Thyroid gland (tissue), 4 donors: ENCODE data around the gene FAM83F. TPM values are rescaled to one million over a fixed set of nuclear protein-coding genes. Genes with fewer than 3 reads are reported as not detected.
A peak's percentile ranks its signal among the peaks of the same experiment; 100 is the strongest.

Experiments
- DNase-seq, 2 donors: peaks; one replicate each; pipeline ENCODE4 v3.0.0-alpha.2; 2019
- H3K27ac ChIP-seq, 3 donors: fragments of 200-600 bp; sonication (generic); 1 replicate in 2 of 3; 2 replicates in 1 of 3; pipeline ENCODE4 v1.5.1; 2016 to 2019; ENCODE audit warnings: mild to moderate bottlenecking in 1 of 3, moderate library complexity in 1 of 3
- H3K27me3 ChIP-seq: fragments of 200-600 bp; sonication (generic); one replicate; pipeline ENCODE4 v1.5.1; 2019
- H3K36me3 ChIP-seq, 2 donors: fragments of 200-600 bp; sonication (generic); one replicate each; pipeline ENCODE4 v1.5.1; 2016 to 2019
- H3K4me1 ChIP-seq, 2 donors: fragments of 200-600 bp; sonication (generic); one replicate each; pipeline ENCODE4 v1.5.1; 2017 to 2019
- H3K4me3 ChIP-seq, 3 donors: fragments of 200-600 bp; sonication (generic); replicated peaks in 1 of 3; 1 replicate in 2 of 3; 2 replicates in 1 of 3; pipeline ENCODE4 v1.5.1; 2016; ENCODE audit warnings: mild to moderate bottlenecking in 1 of 3
- H3K9me3 ChIP-seq: fragments of 200-600 bp; sonication (generic); one replicate; pipeline ENCODE4 v1.5.1; 2017
- CTCF ChIP-seq, 6 experiments: fragments of 200-600 bp in 3 of 6; fragments of 450-650 bp in 3 of 6; sonication (generic) in 3 of 6; IDR thresholded peaks; one replicate each; pipeline ENCODE4 v1.5.1; 2016 to 2019; ENCODE audit warnings: antibody characterized with exemption in 6 of 6, mild to moderate bottlenecking in 2 of 6, inconsistent platforms in 1 of 6, moderate library complexity in 1 of 6
- POLR2A ChIP-seq, 2 donors: fragments of 450-650 bp; IDR thresholded peaks; one replicate each; pipeline ENCODE4 v1.6.1; 2017; ENCODE audit warnings: antibody characterized with exemption in 2 of 2, mild to moderate bottlenecking in 2 of 2, moderate library complexity in 1 of 2
- WGBS, 2 donors: methylation state at CpG; one replicate each; pipeline ENCODE4 v1.1.5; 2017; 5-methylcytosine and 5-hydroxymethylcytosine counted together
- intact Hi-C: fragments of 100-400 bp; cut with DNase I; formaldehyde crosslinking; loops from one replicate; pipeline ENCODE4 v1.15.1; 2023
- total RNA-seq, 4 donors: library from RNA; depleted of rRNA; stranded (reverse); fragments of >200 nt; gene quantifications; one replicate each; pipeline ENCODE4 v1.2.3, GENCODE V29; 2016

The FAM83F gene
- total RNA-seq, 4 donors from 2014 or later, result 19.2 to 35.6 (median 26.1) TPM

- Histone ChIP-seq H3K36me3 (no peaks in the 10 kb centered on the region), H3K9me3 (no peaks in the 10 kb centered on the region), H3K4me3 (no peak overlapping the region), H3K27me3 (no peaks in the 10 kb centered on the region), H3K27ac (no peak overlapping the region), H3K4me1 (peaks cover 33 to 56% of the 10 kb centered on the region in 2 donors)
- TF ChIP-seq POLR2A (IDR thresholded peaks at IDR 0.05) (no peak), CTCF (IDR thresholded peaks at IDR 0.05) (no peak)
- WGBS, 2 donors, result 83 to 86% methylated on average over 26 to 27 of the region's 27 CpGs
- intact Hi-C loops, result no loop called here
- DNase-seq, result no peak
These were observed 13.3 kb downstream of the FAM83F start for GRCh38 chr22:40007853-40008710.

- TF ChIP-seq CTCF (IDR thresholded peaks at IDR 0.05) (no peak), POLR2A (IDR thresholded peaks at IDR 0.05) (no peak)
- no peaks in the 10 kb centered on the region for H3K27me3 ChIP-seq
- no peak for DNase-seq
- WGBS, 2 donors, result 78 to 85% methylated on average over 8 to 10 of the region's 10 CpGs
- H3K9me3 ChIP-seq, result no peaks in the 10 kb centered on the region
- no peaks in the 10 kb centered on the region for H3K36me3 ChIP-seq
- no peak overlapping the region for H3K4me3 ChIP-seq
- H3K27ac ChIP-seq, result no peak overlapping the region
- intact Hi-C loops, result no loop called here
- H3K4me1 ChIP-seq, result peaks cover 33 to 51% of the 10 kb centered on the region in 2 donors
These were observed 14.1 kb downstream of the FAM83F start for GRCh38 chr22:40008726-40009291.

GRCh38 chr22:40009292-40009774 is 14.6 kb downstream of the FAM83F start:
- Histone ChIP-seq H3K4me3 (no peak overlapping the region), H3K27ac (peak overlapping the region; percentile 49 to 76 (median 59)), H3K9me3 (no peaks in the 10 kb centered on the region), H3K27me3 (no peaks in the 10 kb centered on the region), H3K36me3 (no peaks in the 10 kb centered on the region), H3K4me1 (peaks cover 33 to 51% of the 10 kb centered on the region in 2 donors)
- TF ChIP-seq POLR2A (IDR thresholded peaks at IDR 0.05) (no peak), CTCF (IDR thresholded peaks at IDR 0.05) (no peak)
- intact Hi-C loops, result no loop called here
- DNase-seq, result peak; percentile 57 to 64
- WGBS, 2 donors, result 24 to 34% methylated on average over 10 to 11 of the region's 11 CpGs

- DNase-seq, result peak; percentile 56 to 63
- no peak overlapping the region for H3K4me3 ChIP-seq
- TF ChIP-seq POLR2A (IDR thresholded peaks at IDR 0.05), result no peak
- no peak for TF ChIP-seq CTCF (IDR thresholded peaks at IDR 0.05)
- H3K27ac ChIP-seq, result peak overlapping the region; percentile 49 to 76 (median 59)
- intact Hi-C loops, result no loop called here
- WGBS, 2 donors, result 45 to 46% methylated on average over 20 to 24 of the region's 24 CpGs
- peaks cover 39 to 51% of the 10 kb centered on the region in 2 donors for H3K4me1 ChIP-seq
- H3K36me3 ChIP-seq, result no peaks in the 10 kb centered on the region
- no peaks in the 10 kb centered on the region for H3K9me3 ChIP-seq
- no peaks in the 10 kb centered on the region for H3K27me3 ChIP-seq
These were observed 15.4 kb downstream of the FAM83F start for GRCh38 chr22:40009951-40010671.
